Thymus (tissue), 11 donors: Measurements from ENCODE around the gene RIPOR3. TPM values are rescaled to one million over a fixed set of nuclear protein-coding genes. Genes with fewer than 3 reads are reported as not detected.

ENCODE experiments used
- DNase-seq, 9 donors: peaks; one replicate each; pipeline ENCODE4 v3.0.0-alpha.2; 2013; ENCODE audit warnings: low spot score in 9 of 9, low read depth in 6 of 9, missing footprints in 1 of 9
- H3K27ac ChIP-seq, 2 donors: one replicate each; pipeline ENCODE4 v1.5.1; 2013; ENCODE audit warnings: control low read depth in 1 of 2, low read depth in 1 of 2, low read length in 1 of 2, mild to moderate bottlenecking in 1 of 2, moderate library complexity in 1 of 2
- H3K27me3 ChIP-seq, 2 donors: one replicate each; pipeline ENCODE4 v1.5.1; 2013; ENCODE audit warnings: low read length in 1 of 2; ENCODE audit not compliant: control insufficient read depth in 2 of 2, insufficient read depth in 1 of 2
- H3K36me3 ChIP-seq, 2 donors: one replicate each; pipeline ENCODE4 v1.5.1; 2013; ENCODE audit warnings: low read length in 1 of 2, mild to moderate bottlenecking in 1 of 2, moderate library complexity in 1 of 2; ENCODE audit not compliant: control insufficient read depth in 2 of 2, insufficient read depth in 2 of 2
- H3K4me1 ChIP-seq, 2 donors: one replicate each; pipeline ENCODE4 v1.5.1; 2013; ENCODE audit warnings: low read length in 2 of 2; ENCODE audit not compliant: control insufficient read depth in 2 of 2, insufficient read depth in 2 of 2
- H3K4me3 ChIP-seq, 2 donors: one replicate each; pipeline ENCODE4 v1.5.1; 2013; ENCODE audit warnings: low read length in 2 of 2, control low read depth in 1 of 2, mild to moderate bottlenecking in 1 of 2
- H3K9me3 ChIP-seq, 2 donors: one replicate each; pipeline ENCODE4 v1.5.1; 2013; ENCODE audit warnings: low read length in 1 of 2, mild to moderate bottlenecking in 1 of 2; ENCODE audit not compliant: control insufficient read depth in 2 of 2, insufficient read depth in 1 of 2
- WGBS: extraction: QIAGEN DNeasy Blood & Tissue Kit; methylation state at CpG from one replicate; pipeline ENCODE4 v1.1.7; 2013; 5-methylcytosine and 5-hydroxymethylcytosine counted together
- polyA plus RNA-seq: library from polyadenylated mRNA; stranded (reverse); fragments of 200-250 nt; gene quantifications from one replicate; pipeline ENCODE4 v1.2.3, GENCODE V29; 2013
- total RNA-seq: library from RNA; stranded (reverse); fragments of 120-200 nt; gene quantifications from one replicate; pipeline ENCODE4 v1.2.4, GENCODE V29; 2013
- donor health status: healthy.

RIPOR3 gene
- total and polyA plus RNA-seq, 2 donors = 12.2 to 23.4 TPM

GRCh38 chr20:50670126-50670862 is 21.0 kb downstream of the RIPOR3 start:
- no peaks in the 10 kb centered on the region for H3K27me3 ChIP-seq
- no peaks in the 10 kb centered on the region for H3K9me3 ChIP-seq
- no peaks in the 10 kb centered on the region for H3K36me3 ChIP-seq
- 95% methylated on average over 12 of the region's 12 CpGs for WGBS
- no peak overlapping the region for H3K27ac ChIP-seq
- H3K4me1 ChIP-seq = peaks cover 0 to 4% of the 10 kb centered on the region in 2 donors
- H3K4me3 ChIP-seq = no peak overlapping the region
- no peak for DNase-seq

GRCh38 chr20:50668798-50669197 is 22.5 kb downstream of the RIPOR3 start:
- no peaks in the 10 kb centered on the region for H3K36me3 ChIP-seq
- WGBS = 95% methylated on average over 4 of the region's 4 CpGs
- H3K9me3 ChIP-seq = no peaks in the 10 kb centered on the region
- H3K27ac ChIP-seq = no peak overlapping the region
- H3K27me3 ChIP-seq = no peaks in the 10 kb centered on the region
- H3K4me3 ChIP-seq = no peak overlapping the region
- no peak for DNase-seq
- H3K4me1 ChIP-seq = peaks cover 0 to under 1% of the 10 kb centered on the region in 2 donors

- WGBS = over 99% methylated on average over 6 of the region's 6 CpGs
- Histone ChIP-seq H3K9me3 (no peaks in the 10 kb centered on the region), H3K27me3 (no peaks in the 10 kb centered on the region), H3K4me3 (no peak overlapping the region), H3K27ac (no peak overlapping the region), H3K4me1 (no peaks in the 10 kb centered on the region), H3K36me3 (no peaks in the 10 kb centered on the region)
- DNase-seq = no peak
Measured at GRCh38 chr20:50668326-50668725, 23.0 kb downstream of the RIPOR3 start.

GRCh38 chr20:50666709-50667298 is 24.5 kb downstream of the RIPOR3 start:
- H3K27ac ChIP-seq = no peak overlapping the region
- DNase-seq = no peak
- H3K27me3 ChIP-seq = peaks cover 0 to 2% of the 10 kb centered on the region in 2 donors
- 92% methylated on average over 9 of the region's 9 CpGs for WGBS
- no peaks in the 10 kb centered on the region for H3K36me3 ChIP-seq
- H3K9me3 ChIP-seq = no peaks in the 10 kb centered on the region
- no peaks in the 10 kb centered on the region for H3K4me1 ChIP-seq
- H3K4me3 ChIP-seq = no peak overlapping the region

- Histone ChIP-seq H3K9me3 (no peaks in the 10 kb centered on the region), H3K4me1 (no peaks in the 10 kb centered on the region), H3K36me3 (no peaks in the 10 kb centered on the region), H3K27ac (no peak overlapping the region), H3K4me3 (no peak overlapping the region), H3K27me3 (peaks cover 0 to 4% of the 10 kb centered on the region in 2 donors)
- whole genome bisulfite sequencing = 96% methylated on average over 11 of the region's 11 CpGs
- DNase-seq = no peak
Measured at GRCh38 chr20:50664254-50664653, 27.1 kb downstream of the RIPOR3 start.

- 90% methylated on average over 10 of the region's 10 CpGs for WGBS
- no peaks in the 10 kb centered on the region for H3K4me1 ChIP-seq
- H3K36me3 ChIP-seq = no peaks in the 10 kb centered on the region
- no peak for DNase-seq
- no peaks in the 10 kb centered on the region for H3K9me3 ChIP-seq
- H3K4me3 ChIP-seq = no peak overlapping the region
- no peak overlapping the region for H3K27ac ChIP-seq
- H3K27me3 ChIP-seq = peaks cover 0 to 4% of the 10 kb centered on the region in 2 donors
Measured at GRCh38 chr20:50663095-50663821, 28.1 kb downstream of the RIPOR3 start.

GRCh38 chr20:50659975-50660670 is 31.2 kb downstream of the RIPOR3 start:
- Histone ChIP-seq H3K4me3 (no peak overlapping the region), H3K27me3 (peaks cover 0 to 4% of the 10 kb centered on the region in 2 donors), H3K36me3 (no peaks in the 10 kb centered on the region), H3K27ac (no peak overlapping the region), H3K4me1 (no peaks in the 10 kb centered on the region), H3K9me3 (no peaks in the 10 kb centered on the region)
- 95% methylated on average over 6 of the region's 6 CpGs for WGBS
- DNase-seq = no peak

GRCh38 chr20:50658804-50659380 is 32.5 kb downstream of the RIPOR3 start:
- no peak overlapping the region for H3K27ac ChIP-seq
- H3K9me3 ChIP-seq = no peaks in the 10 kb centered on the region
- H3K27me3 ChIP-seq = peaks cover 0 to 4% of the 10 kb centered on the region in 2 donors
- DNase-seq = no peak
- WGBS = 91% methylated on average over 10 of the region's 10 CpGs
- H3K4me1 ChIP-seq = no peaks in the 10 kb centered on the region
- no peak overlapping the region for H3K4me3 ChIP-seq
- no peaks in the 10 kb centered on the region for H3K36me3 ChIP-seq
